OCI-LY1 (cell line): ENCODE measurements around the gene SLC26A2.

ENCODE experiments used
- H2AFZ ChIP-seq: fragments of 200-600 bp; sonication (generic), shearing (Covaris generic); 2 replicates; pipeline ENCODE4 v1.6.0; 2014; ENCODE audit warnings: antibody characterized with exemption, mild to moderate bottlenecking, low read length
- H3F3A ChIP-seq: fragments of 200-600 bp; sonication (generic), shearing (Covaris generic); 2 replicates; pipeline ENCODE4 v1.6.0; 2014; ENCODE audit warnings: mild to moderate bottlenecking, antibody characterized with exemption, low read length, moderate library complexity; ENCODE audit not compliant: insufficient read depth
- H3K27ac ChIP-seq: fragments of 200-600 bp; sonication (generic); 2 replicates; pipeline ENCODE4 v1.5.1; 2014; ENCODE audit warnings: low read length, mixed run types, mild to moderate bottlenecking, low read depth; ENCODE audit not compliant: poor library complexity, severe bottlenecking
- H3K27me3 ChIP-seq: fragments of 200-600 bp; sonication (generic); 2 replicates; pipeline ENCODE4 v1.6.0; 2014; ENCODE audit warnings: antibody characterized with exemption, mild to moderate bottlenecking, low read length, moderate library complexity; ENCODE audit not compliant: insufficient read depth
- H3K36me3 ChIP-seq: fragments of 200-600 bp; sonication (generic); 2 replicates; pipeline ENCODE4 v1.6.1; 2014; ENCODE audit warnings: mild to moderate bottlenecking, antibody characterized with exemption, low read length, moderate library complexity, mixed read lengths; ENCODE audit not compliant: insufficient read depth
- H3K4me1 ChIP-seq: fragments of 200-600 bp; sonication (generic); 2 replicates; pipeline ENCODE4 v1.5.1; 2014; ENCODE audit warnings: mild to moderate bottlenecking, low read length, moderate library complexity; ENCODE audit not compliant: insufficient read depth, severe bottlenecking
- H3K4me2 ChIP-seq: fragments of 200-600 bp; sonication (generic), shearing (Covaris generic); 2 replicates; pipeline ENCODE4 v1.6.1; 2014; ENCODE audit warnings: low read length
- H3K4me3 ChIP-seq: fragments of 200-600 bp; sonication (generic); 2 replicates; pipeline ENCODE4 v1.5.1; 2014; ENCODE audit warnings: low read length, low read depth, mild to moderate bottlenecking, mixed read lengths; ENCODE audit not compliant: poor library complexity, severe bottlenecking
- H3K79me2 ChIP-seq: fragments of 200-600 bp; shearing (Covaris generic); 2 replicates; pipeline ENCODE4 v1.6.1; 2016; ENCODE audit warnings: mixed run types, low read length, mixed read lengths; ENCODE audit not compliant: insufficient read depth
- H3K9ac ChIP-seq: fragments of 200-600 bp; sonication (generic), shearing (Covaris generic); 2 replicates; pipeline ENCODE4 v1.6.1; 2014; ENCODE audit warnings: mild to moderate bottlenecking, low read length, mixed read lengths
- H3K9me2 ChIP-seq: fragments of 200-600 bp; sonication (generic), shearing (Covaris generic); 2 replicates; pipeline ENCODE4 v1.6.1; 2014; ENCODE audit warnings: low read depth, mild to moderate bottlenecking, low read length, mixed read lengths
- H3K9me3 ChIP-seq: fragments of 200-600 bp; shearing (Covaris generic); 2 replicates; pipeline ENCODE4 v1.6.1; 2014; ENCODE audit warnings: low read length, mixed read lengths
- H4K20me1 ChIP-seq: fragments of 200-600 bp; sonication (generic), shearing (Covaris generic); 2 replicates; pipeline ENCODE4 v1.6.0; 2016; ENCODE audit warnings: mild to moderate bottlenecking, low read length; ENCODE audit not compliant: insufficient read depth
- CTCF ChIP-seq: fragments of 200-600 bp; sonication (generic), shearing (Covaris generic); IDR thresholded peaks from 2 replicates; pipeline ENCODE4 v1.5.1; 2017; ENCODE audit warnings: mild to moderate bottlenecking, antibody characterized with exemption, low read length, moderate library complexity, mixed read lengths
- EZH2 ChIP-seq: fragments of 200-600 bp; sonication (generic), shearing (Covaris generic); IDR thresholded peaks from 2 replicates; pipeline ENCODE4 v1.8.0; 2017; ENCODE audit warnings: borderline replicate concordance, mixed run types, mild to moderate bottlenecking, antibody characterized with exemption, low read length, moderate library complexity, mixed read lengths

Gene SLC26A2

GRCh38 chr5:149946118-149946517 is 14.4 kb upstream of the SLC26A2 start:
- TF ChIP-seq CTCF (no peak), EZH2 (no peak)
- H3K79me2 ChIP-seq, result no peaks in the 10 kb centered on the region
- no peak overlapping the region for H3K4me3 ChIP-seq
- H3K27me3 ChIP-seq, result no peaks in the 10 kb centered on the region; the same call in 1 of the 2 replicates
- no peaks in the 10 kb centered on the region for H3K4me1 ChIP-seq
- no peaks in the 10 kb centered on the region for H3K9me2 ChIP-seq
- H4K20me1 ChIP-seq, result no peaks in the 10 kb centered on the region
- H3F3A ChIP-seq, result no peaks in the 10 kb centered on the region
- H3K36me3 ChIP-seq, result no peaks in the 10 kb centered on the region
- H3K27ac ChIP-seq, result no peak overlapping the region
- no peaks in the 10 kb centered on the region for H3K9me3 ChIP-seq
- no peak overlapping the region for H2AFZ ChIP-seq
- no peak overlapping the region for H3K9ac ChIP-seq
- no peak overlapping the region for H3K4me2 ChIP-seq

GRCh38 chr5:149948993-149949392 is 11.6 kb upstream of the SLC26A2 start:
- TF ChIP-seq EZH2, result no peak
- no peak for TF ChIP-seq CTCF
- Histone ChIP-seq H3K4me2 (no peak overlapping the region), H3K9me2 (no peaks in the 10 kb centered on the region), H3K9ac (no peak overlapping the region), H3K36me3 (no peaks in the 10 kb centered on the region), H3K27me3 (no peaks in the 10 kb centered on the region; the same call in 1 of the 2 replicates), H3K27ac (no peak overlapping the region), H4K20me1 (no peaks in the 10 kb centered on the region), H3K4me3 (no peak overlapping the region), H3K79me2 (no peaks in the 10 kb centered on the region), H3F3A (no peaks in the 10 kb centered on the region), H3K4me1 (no peaks in the 10 kb centered on the region), H3K9me3 (no peaks in the 10 kb centered on the region), H2AFZ (no peak overlapping the region)

- no peaks in the 10 kb centered on the region for H3K27me3 ChIP-seq
- no peak overlapping the region for H2AFZ ChIP-seq
- H3K36me3 ChIP-seq, result no peaks in the 10 kb centered on the region
- H3K9me3 ChIP-seq, result no peaks in the 10 kb centered on the region
- TF ChIP-seq CTCF, result peak; percentile 19; the same call in 1 of the 2 replicates
- no peak for TF ChIP-seq EZH2
- H3K79me2 ChIP-seq, result no peaks in the 10 kb centered on the region
- no peak overlapping the region for H3K27ac ChIP-seq
- no peaks in the 10 kb centered on the region for H3K4me1 ChIP-seq
- no peaks in the 10 kb centered on the region for H3K9me2 ChIP-seq
- no peaks in the 10 kb centered on the region for H3F3A ChIP-seq
- H3K4me3 ChIP-seq, result no peak overlapping the region
- no peaks in the 10 kb centered on the region for H4K20me1 ChIP-seq
- H3K4me2 ChIP-seq, result no peak overlapping the region
- H3K9ac ChIP-seq, result no peak overlapping the region
Measured at GRCh38 chr5:149951138-149951749, 9.3 kb upstream of the SLC26A2 start.
